Measurements from ENCODE around the gene CDC14B. TPM values are rescaled to one million over a fixed set of nuclear protein-coding genes. Genes with fewer than 3 reads are reported as not detected.
"Not testable (repeated sequence)": the region's sequence is repeated elsewhere in the genome, so short reads cannot be mapped to it uniquely, and the experiment has no call there.

The CDC14B gene
- total RNA-seq: under 1 TPM; 0.62 to 0.89 TPM

DNA sequence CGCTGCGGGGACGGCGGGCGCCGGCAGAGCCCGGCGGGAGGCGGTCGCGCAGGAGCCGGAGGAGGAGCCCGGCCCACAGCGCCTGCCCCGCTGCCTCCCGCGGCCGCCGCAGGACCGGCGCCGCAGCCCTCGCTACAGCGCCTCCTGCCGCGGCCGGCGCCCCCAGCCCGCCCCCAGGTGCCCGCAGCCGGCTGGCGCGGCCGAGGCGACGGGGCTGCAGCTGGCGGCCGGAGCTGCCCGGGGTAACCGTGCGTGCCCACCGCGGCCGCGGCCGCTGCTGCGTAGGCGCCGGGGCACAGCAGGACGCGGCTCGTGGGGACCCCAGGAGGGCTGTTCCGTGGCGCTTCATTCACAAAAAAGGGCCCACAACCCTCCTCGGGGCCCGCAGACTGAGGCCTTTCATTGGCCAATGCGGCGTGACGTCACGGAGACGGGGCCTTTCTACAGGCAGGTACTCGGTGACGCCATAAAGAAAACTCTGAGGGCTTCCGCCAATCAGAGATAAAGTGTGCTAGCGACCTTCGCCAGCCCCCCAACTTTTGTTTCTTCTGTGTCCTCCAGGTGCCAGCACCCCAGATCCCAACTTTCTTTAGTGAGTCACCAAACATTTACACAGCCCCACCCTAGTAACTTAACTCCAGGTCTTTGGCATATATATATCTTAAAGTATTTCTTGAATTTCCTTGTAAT is at the start of gene CDC14B:
Gene CDC14B, minus strand, starts transcription at position 353 of the 690 bp plus-strand sequence. CDS start 465 bp downstream, outside the sequence.
- CTCF ChIA-PET: no interaction called here
- H3K9me3 Mint-ChIP-seq: no peaks in the 10 kb centered on the region
- H3K27ac Mint-ChIP-seq: no peak within 1 kb of the TSS
- peak; percentile 87 for DNase-seq
- peaks cover 4% of the 10 kb centered on the region for H3K4me1 Mint-ChIP-seq (ENCODE audit: low read depth)
- H3K4me3 Mint-ChIP-seq: peak within 1 kb of the TSS; percentile 76
- no peaks in the 10 kb centered on the region for H3K36me3 Mint-ChIP-seq (ENCODE audit: low read depth)
- H3K27me3 Mint-ChIP-seq (ENCODE audit: low read depth): peaks cover 35% of the 10 kb centered on the region
- intact Hi-C loops (cut with micrococcal nuclease): loop anchor here (2.0 kb wide), 1 partner anchor 31 kb away; no protein-coding TSS in a partner anchor

DNA sequence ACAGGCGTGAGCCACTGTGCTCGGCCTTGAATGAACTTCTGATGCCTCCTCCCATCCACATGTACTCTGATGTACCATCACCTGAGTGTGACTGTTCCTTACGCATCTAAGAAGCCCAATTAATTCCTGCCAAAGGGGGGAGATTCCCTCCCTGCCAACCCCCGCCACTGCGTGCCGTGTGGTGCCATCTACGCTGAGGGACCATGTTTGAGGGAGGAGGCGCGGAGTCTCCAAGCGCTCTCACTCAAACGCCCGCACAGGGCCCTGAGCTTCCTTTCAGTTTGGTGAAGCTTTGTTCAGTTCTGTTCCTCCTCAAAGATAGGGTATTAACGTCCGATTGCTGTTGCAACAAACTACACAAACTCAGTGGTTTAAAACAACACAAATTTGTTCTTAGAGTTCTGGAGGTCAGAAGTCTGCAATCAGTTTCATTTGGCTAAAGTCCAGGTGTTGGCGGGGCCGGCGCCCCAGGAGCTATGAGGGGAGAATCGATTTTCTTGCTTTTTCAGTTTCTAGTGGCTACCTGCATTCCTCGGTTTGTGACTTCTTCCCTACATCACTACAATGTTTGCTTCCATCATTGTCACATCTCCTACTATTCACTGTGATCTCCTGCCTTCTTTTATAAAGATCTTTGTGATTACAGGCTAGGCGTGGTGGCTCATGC is 49.4 kb upstream of the CDC14B start:
- CTCF ChIA-PET: interaction anchor here (6.2 kb wide), 1 partner anchor 341 kb away, joined by 28 read pairs; no protein-coding TSS in a partner anchor
- Mint-ChIP-seq H3K4me1 (ENCODE audit: low read depth) (no peaks in the 10 kb centered on the region), H3K4me3 (no peak overlapping the region), H3K27me3 (ENCODE audit: low read depth) (peaks cover 8% of the 10 kb centered on the region), H3K9me3 (no peaks in the 10 kb centered on the region), H3K27ac (no peak overlapping the region), H3K36me3 (ENCODE audit: low read depth) (no peaks in the 10 kb centered on the region)
- intact Hi-C loops (cut with micrococcal nuclease): no loop called here
- no peak for DNase-seq

DNA sequence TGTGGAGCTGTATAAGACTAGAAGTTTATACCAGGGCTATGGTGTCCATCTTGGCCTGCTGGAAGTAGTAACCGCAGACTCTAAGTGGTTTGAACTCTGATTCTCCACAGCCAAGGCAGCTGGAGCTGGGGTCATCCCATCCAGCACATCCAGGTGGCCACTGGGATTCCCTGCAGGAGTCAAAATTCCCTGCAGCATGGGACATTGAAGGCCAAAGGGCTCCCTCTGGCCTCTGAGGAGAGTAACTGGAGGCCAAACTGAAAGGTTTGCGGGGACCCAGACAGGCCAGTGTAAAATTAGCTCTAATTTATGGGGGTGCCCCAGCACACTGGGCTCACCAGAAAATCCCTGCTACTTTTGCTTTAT is 47.7 kb upstream of the CDC14B start:
- no peaks in the 10 kb centered on the region for H3K36me3 Mint-ChIP-seq (ENCODE audit: low read depth)
- H3K27me3 Mint-ChIP-seq (ENCODE audit: low read depth): peaks cover 3% of the 10 kb centered on the region
- no peak overlapping the region for H3K27ac Mint-ChIP-seq
- H3K4me3 Mint-ChIP-seq: no peak overlapping the region
- no peak for DNase-seq
- CTCF ChIA-PET: interaction anchor here (0.6 to 6.2 kb wide), 13 partner anchors 9 to 340 kb away, joined by 3 to 28 read pairs (median 5); partner anchors contain the start of gene HABP4
- no peaks in the 10 kb centered on the region for H3K9me3 Mint-ChIP-seq
- intact Hi-C loops (cut with micrococcal nuclease): loop anchor here (2.0 kb wide), 1 partner anchor 225 kb away; no protein-coding TSS in a partner anchor
- H3K4me1 Mint-ChIP-seq (ENCODE audit: low read depth): no peaks in the 10 kb centered on the region

DNA sequence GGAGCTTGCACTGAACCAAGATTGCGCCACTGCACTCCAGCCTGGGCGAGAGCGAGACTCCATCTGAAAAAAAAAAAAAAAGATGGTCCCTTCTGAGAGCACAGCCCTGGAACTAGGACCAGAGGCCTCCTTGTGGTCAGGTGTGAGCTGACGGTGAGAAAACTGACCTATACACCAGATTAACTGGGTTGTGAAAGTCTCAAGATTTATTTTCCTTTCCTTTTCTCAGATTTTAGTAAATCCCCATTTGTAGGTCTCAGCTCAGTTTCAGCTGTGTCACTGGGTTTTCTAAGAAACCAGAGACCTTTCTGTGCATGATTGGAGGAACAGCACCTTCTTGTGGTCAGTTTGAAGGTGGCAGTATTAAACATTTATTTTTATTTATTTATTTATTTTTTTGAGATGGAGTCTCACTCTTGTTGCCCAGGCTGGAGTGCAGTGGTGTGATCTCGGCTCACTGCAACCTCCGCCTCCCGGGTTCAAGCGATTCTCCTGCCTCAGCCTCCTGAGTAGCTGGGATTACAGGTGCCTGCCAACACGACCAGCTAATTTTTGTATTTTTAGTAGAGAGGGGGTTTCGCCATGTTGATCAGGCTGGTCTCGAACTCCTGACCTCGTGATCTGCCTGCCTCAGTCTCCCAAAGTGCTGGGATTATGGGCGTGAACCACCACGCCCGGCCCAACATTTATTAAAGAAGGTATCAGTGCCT is 47.2 kb upstream of the CDC14B start:
- CTCF ChIA-PET: interaction anchor here (0.6 to 6.2 kb wide), 14 partner anchors 9 to 339 kb away, joined by 3 to 28 read pairs (median 5); partner anchors contain the start of gene HABP4
- H3K27me3 Mint-ChIP-seq (ENCODE audit: low read depth); H3K4me3 Mint-ChIP-seq; H3K27ac Mint-ChIP-seq; H3K36me3 Mint-ChIP-seq (ENCODE audit: low read depth); H3K9me3 Mint-ChIP-seq; H3K4me1 Mint-ChIP-seq (ENCODE audit: low read depth): not testable (repeated sequence)
- intact Hi-C loops (cut with micrococcal nuclease): loop anchor here (1.0 to 2.0 kb wide), 2 partner anchors 224 to 340 kb away; no protein-coding TSS in a partner anchor
- DNase-seq: peak; percentile 30

DNA sequence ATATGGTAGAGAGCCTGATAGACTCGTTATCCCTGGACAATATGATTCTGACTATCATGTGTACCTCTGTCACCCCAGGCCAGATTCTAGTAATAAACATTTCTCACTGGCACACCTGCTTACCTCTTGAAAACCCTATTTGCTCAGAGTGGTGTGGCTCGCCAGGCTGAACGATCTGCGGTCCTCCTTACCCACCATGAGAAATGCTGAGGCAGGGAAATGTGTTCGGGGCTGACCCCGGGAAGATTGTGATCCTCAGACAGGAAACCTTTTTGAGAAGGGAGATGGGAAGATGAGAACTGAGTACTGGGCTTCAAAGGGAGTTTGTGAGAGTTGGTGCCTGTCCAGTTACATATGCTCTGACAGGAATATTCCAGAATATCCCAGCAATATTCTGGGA is 46.1 kb upstream of the CDC14B start:
- Mint-ChIP-seq H3K9me3 (no peaks in the 10 kb centered on the region), H3K27ac (no peak overlapping the region), H3K4me1 (ENCODE audit: low read depth) (no peaks in the 10 kb centered on the region), H3K27me3 (ENCODE audit: low read depth) (peaks cover 3% of the 10 kb centered on the region), H3K4me3 (no peak overlapping the region), H3K36me3 (ENCODE audit: low read depth) (no peaks in the 10 kb centered on the region)
- no peak for DNase-seq
- CTCF ChIA-PET: interaction anchor here (1.3 to 6.2 kb wide), 5 partner anchors 8 to 338 kb away, joined by 6 to 28 read pairs (median 7); partner anchors contain the start of gene HABP4
- intact Hi-C loops (cut with micrococcal nuclease): loop anchor here (1.0 to 2.0 kb wide), 2 partner anchors 223 to 338 kb away; no protein-coding TSS in a partner anchor

DNA sequence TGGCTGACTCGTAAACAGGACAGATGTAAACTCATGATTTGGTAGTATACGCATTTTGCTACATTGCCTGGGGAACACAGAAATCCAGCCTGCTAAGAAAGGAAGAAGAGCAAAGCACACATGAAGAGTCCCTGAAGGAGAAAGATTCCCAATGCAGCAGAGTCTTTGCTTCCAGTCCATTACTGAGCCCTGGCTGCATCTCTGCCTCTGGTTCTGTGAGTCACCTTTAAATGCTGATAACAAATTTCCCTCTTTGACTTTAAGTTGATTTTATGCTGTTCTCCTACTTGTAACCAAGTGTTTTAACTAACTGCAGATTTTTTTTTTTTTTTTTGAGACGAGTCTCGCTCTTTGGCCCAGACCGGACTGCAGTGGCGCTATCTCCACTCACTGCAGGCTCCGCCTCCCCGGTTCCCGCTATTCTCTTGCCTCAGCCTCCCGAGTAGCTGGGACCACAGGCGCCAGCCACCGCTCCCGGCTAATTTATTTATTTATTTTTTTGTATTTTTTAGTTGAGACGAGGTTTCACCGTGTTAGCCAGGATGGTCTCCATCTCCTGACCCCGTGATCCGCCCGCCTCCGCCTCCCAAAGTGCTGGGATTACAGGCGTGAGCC is 44.0 kb upstream of the CDC14B start:
- Mint-ChIP-seq H3K27me3 (ENCODE audit: low read depth) (peaks cover 3% of the 10 kb centered on the region), H3K36me3 (ENCODE audit: low read depth) (no peaks in the 10 kb centered on the region), H3K4me3 (no peak overlapping the region), H3K4me1 (ENCODE audit: low read depth) (no peaks in the 10 kb centered on the region), H3K27ac (no peak overlapping the region), H3K9me3 (no peaks in the 10 kb centered on the region)
- intact Hi-C loops (cut with micrococcal nuclease): no loop called here
- no peak for DNase-seq
- CTCF ChIA-PET: interaction anchor here (6.2 kb wide), 1 partner anchor 336 kb away, joined by 28 read pairs; no protein-coding TSS in a partner anchor

DNA sequence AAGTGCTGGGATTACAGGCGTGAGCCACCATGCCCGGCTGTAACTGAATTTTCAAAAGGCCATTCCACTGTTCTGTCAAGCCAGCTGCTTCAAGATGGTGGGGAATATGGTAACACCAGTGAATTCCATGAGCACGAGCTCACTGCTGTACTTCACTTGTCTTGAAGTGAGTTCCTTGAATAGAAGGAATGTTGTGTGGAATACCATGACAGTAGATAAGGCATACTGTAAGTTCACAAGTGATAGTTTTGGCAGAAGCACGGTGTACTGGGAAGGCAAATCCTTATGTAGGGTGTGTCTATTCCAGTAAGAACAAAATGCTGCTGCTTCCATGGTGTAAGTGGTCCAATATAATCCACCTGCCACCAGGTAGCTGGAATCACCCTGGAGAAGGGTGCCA is 42.1 kb upstream of the CDC14B start:
- Mint-ChIP-seq H3K36me3 (ENCODE audit: low read depth) (no peaks in the 10 kb centered on the region), H3K9me3 (no peaks in the 10 kb centered on the region), H3K27me3 (ENCODE audit: low read depth) (peaks cover 3% of the 10 kb centered on the region), H3K4me3 (no peak overlapping the region), H3K4me1 (ENCODE audit: low read depth) (no peaks in the 10 kb centered on the region), H3K27ac (no peak overlapping the region)
- DNase-seq: no peak
- CTCF ChIA-PET: no interaction called here
- intact Hi-C loops (cut with micrococcal nuclease): no loop called here

DNA sequence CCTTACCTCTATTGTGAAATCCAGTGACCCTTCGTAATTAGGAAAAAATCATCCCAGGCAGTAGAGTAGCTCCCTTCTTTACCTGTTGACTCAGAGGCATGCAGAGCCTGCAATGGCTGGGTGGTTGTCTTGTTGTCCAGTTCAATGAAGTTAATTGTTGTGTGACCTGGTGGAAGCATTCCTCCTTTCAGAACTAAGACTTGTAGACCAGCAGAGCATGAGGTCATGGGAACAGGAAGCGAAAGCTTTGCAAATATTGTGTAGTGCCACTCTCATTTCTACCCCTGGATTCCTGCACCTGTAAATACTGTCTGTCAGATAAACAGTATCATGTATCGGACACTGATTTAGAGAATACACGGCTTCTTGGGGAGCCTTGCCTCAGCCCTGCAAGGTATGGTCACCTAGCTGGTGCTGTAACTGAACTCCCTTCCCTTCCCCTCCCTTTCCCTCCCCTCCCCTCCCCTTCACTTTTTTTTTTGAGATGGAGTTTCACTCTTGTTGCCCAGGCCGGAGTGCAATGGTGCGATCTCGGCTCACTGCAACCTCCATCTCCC is 41.1 kb upstream of the CDC14B start:
- Mint-ChIP-seq H3K27ac (no peak overlapping the region), H3K9me3 (no peaks in the 10 kb centered on the region), H3K4me1 (ENCODE audit: low read depth) (peaks cover 3% of the 10 kb centered on the region), H3K4me3 (no peak overlapping the region), H3K36me3 (ENCODE audit: low read depth) (no peaks in the 10 kb centered on the region), H3K27me3 (ENCODE audit: low read depth) (peaks cover 3% of the 10 kb centered on the region)
- intact Hi-C loops (cut with micrococcal nuclease): no loop called here
- CTCF ChIA-PET: no interaction called here
- DNase-seq: no peak

DNA sequence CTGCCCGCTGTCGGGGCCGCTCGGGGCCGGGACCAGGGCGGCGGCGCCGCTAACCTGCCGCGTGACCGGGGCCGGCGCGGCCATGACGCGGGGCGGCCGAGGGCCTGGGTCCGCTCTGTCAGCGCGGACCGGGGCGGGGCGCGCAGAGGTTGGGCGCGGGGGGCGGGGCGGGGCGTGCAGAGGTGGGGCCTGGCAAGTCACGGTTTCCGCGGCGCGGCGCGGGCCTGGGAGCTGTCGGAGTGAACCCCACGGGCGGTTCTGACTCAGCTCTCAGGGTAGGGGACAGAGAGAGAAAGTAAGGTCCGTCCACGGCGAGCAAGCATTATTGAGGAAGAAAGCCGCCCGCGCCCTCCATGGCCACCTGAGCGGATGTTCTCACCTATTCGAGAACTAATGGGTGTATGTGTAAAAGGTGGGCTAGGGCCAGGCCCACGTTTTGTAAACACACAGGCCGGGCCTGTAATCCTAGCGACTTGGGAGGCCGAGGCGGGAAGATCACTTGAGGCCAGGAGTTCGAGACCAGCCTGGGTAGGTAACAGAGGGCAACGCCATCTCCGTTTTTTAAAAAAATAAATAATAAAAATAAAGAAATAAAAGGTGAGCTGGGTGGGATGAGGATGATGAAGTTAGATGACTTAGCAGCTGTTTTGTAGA is 35.7 kb upstream of the CDC14B start, which contains the start of gene PRXL2C:
Gene PRXL2C, minus strand, starts transcription at position 120 of the 654 bp plus-strand sequence. Its CDS starts 36 bp downstream, at position 84.
- H3K9me3 Mint-ChIP-seq: no peaks in the 10 kb centered on the region
- H3K27ac Mint-ChIP-seq: peak within 1 kb of the TSS; percentile 68
- CTCF ChIA-PET: interaction anchor here (1.5 kb wide), 1 partner anchor 12 kb away, joined by 5 read pairs; no protein-coding TSS in a partner anchor
- DNase-seq: peak; percentile 80
- peaks cover 9% of the 10 kb centered on the region for H3K4me1 Mint-ChIP-seq (ENCODE audit: low read depth)
- intact Hi-C loops (cut with micrococcal nuclease): loop anchor here (10.0 kb wide), 1 partner anchor 421 kb away; no protein-coding TSS in a partner anchor
- no peaks in the 10 kb centered on the region for H3K36me3 Mint-ChIP-seq (ENCODE audit: low read depth)
- H3K27me3 Mint-ChIP-seq (ENCODE audit: low read depth): no peaks in the 10 kb centered on the region
- H3K4me3 Mint-ChIP-seq: peak within 1 kb of the TSS; percentile 89

DNA sequence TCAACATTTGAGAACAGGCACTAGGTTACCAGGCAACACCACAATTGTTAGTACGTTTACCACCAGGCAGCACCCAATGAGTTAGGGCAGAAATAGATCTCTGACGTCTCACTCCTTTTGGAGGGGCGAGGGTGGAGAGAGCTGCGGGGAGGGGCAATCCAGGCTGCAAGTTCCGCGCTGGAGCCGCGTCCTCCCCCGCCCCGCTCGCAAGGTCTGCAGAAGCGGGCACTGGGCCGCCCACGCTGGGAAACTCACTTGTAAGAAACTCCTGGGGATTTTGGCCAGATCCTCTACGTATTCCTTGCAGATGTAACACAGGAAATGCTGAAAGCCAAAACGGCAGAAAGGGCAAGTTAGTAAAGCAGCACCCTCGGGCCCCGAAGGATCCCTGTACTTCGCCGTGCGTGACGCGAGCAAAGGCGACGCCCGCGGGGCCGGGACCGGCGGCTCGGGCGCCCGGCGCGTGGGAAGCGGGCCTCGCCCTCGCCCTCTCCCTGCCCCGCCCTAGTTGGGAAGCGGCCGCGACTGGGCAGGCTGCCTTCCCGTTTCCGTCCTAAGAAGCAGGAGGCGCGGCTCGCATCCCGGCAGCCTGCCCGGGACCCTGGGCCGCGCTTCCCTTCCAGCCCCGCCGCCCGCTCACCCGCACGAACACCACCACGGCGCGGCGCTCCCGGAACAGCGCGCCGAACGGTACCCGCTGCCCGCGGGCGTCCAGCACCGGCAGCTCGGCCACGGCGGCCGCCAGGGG is 35.0 kb upstream of the CDC14B start:
- intact Hi-C loops (cut with micrococcal nuclease): loop anchor here (1.0 to 10.0 kb wide), 4 partner anchors 87 to 420 kb away; partner anchors contain the start of genes HABP4 and ZNF367
- no peaks in the 10 kb centered on the region for H3K9me3 Mint-ChIP-seq
- peak overlapping the region; percentile 73 for H3K4me3 Mint-ChIP-seq
- no peaks in the 10 kb centered on the region for H3K36me3 Mint-ChIP-seq (ENCODE audit: low read depth)
- peak; percentile 65 for DNase-seq
- H3K27me3 Mint-ChIP-seq (ENCODE audit: low read depth): no peaks in the 10 kb centered on the region
- peaks cover 9% of the 10 kb centered on the region for H3K4me1 Mint-ChIP-seq (ENCODE audit: low read depth)
- H3K27ac Mint-ChIP-seq: peak overlapping the region; percentile 15
- CTCF ChIA-PET: interaction anchor here (1.2 kb wide), 1 partner anchor 212 kb away, joined by 3 read pairs; no protein-coding TSS in a partner anchor

All from activated naive CD4-positive, alpha-beta T cell treated with anti-CD3 and anti-CD28 coated beads for 36 hours (primary cell).